NOMO-1 treated with DMSO at 0.1 percent for 48 hours (cell line): Measurements from ENCODE around the gene CBX2.
A peak's percentile ranks its signal among the peaks of the same experiment; 100 is the strongest.

Experiments
- DNase-seq: peaks from one replicate; lab custom pipeline; 2025; ENCODE audit not compliant: unreplicated experiment; lab: John Stamatoyannopoulos, UW

Gene CBX2

GRCh38 chr17:79786930-79787643, 9.1 kb downstream of the CBX2 start:
- no peak for DNase-seq

- DNase-seq, result no peak
Observed at GRCh38 chr17:79788455-79788854, 10.5 kb downstream of the CBX2 start.

DNA sequence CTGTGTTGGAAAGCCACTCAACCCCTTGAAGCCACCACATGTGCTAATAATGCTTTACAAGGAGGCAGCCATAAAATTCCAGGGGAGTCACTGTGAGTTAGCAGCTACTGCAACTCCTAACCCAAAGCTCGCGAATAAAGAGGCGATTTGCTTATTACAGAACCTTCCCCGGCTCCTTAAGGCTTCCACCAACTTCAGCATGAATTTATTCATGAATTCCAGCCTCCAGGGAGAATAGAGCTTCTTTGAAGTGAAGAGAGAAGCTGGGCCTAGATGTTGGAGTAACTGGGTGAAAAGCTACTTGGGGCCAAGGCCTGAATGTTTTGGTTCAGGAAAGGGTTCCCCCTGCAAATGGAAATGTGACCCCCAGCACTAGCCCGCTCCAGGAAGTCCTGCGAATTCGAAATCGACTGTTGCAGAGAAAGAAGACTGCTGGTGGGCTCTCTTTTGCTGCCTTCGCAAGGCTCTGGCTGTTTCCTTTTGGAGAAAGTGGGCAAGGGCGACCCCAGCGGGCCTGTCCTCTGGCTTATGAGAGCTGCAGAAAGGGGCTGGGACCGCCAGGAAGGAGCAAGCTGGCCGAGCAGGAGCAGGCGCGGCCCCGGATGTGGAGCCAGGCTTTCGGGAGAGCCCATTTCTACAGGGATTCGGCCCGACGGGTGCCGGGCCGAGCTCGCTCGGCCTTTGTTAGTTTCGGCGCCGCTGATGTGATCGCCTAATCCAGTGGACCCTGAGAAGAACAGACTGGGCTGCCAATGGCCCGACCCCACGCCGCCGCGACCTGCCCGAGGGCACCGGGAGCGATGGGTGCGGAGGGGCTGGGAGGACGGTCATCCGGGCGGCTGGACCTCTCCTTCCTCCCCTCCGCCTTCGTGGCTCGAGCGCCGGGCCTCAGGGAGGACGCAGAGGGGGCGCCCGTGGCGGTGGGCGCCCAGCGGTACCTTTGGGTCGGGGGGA, 11.3 kb downstream of the CBX2 start:
- DNase-seq, result no peak

DNA sequence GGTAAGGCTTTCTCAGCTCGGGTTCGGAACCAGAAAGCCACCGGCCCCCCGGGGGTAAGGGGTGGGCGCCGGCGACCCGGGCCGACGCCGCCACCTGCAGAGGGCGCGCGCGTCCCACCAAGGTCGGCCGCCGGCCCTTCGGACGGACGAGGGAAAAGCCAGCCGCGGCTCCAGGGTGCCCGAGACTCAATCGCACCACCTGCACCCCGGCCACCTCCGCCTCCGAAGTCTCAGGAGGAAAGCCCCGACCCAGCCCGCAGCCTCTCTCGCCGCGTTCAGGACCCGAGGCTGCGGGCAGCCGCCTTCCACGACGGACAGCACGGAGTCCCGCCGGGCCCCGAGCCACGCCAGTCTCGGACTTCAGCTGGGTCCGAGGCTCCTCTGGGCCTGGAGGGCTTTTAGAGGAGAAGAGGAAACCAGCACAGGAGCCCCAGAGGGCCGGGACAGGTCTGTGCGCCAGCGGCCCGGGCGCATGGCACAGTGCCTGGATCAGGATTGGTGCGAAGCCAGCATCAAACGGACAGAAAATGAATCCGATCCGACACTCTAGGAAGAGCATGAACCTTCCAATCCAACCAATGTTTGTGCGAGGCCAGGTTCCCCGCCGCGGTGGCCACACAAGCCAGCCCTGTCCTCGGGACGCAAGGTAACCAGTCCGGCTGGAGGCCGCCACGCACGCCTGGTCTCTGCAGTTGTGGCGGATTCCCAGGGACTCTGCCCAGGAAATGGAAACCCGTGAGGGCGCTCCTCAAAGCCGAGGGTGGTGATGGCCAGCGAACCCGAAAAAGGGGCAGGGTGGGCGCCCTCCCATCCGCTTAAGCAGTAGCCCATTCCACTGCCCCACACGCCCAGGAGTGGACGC, 12.2 kb downstream of the CBX2 start:
- DNase-seq, result peak; percentile 32

GRCh38 chr17:79790805-79791734, 13.1 kb downstream of the CBX2 start:
- DNase-seq, result no peak

DNA sequence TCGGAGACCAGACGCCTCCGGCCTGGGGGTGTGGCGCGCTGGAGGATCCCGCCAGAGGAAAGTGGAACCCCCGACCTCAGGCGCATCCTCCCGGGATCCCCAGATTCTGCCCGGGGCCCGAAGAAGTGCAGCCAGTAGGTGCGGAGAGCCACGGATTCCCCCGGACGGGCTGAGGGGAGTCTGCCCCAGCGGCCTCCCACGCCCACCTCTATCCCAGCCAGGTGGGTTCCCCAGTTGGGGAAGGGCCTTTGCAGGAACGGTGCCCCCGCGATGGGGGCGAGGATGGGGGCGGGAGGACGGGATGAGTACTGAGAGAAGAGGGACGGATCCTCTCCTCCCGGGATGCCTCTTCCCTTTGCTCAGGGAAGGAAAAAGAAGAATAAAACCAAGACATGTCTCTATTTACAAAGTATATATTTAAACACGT, 13.8 kb downstream of the CBX2 start:
- no peak for DNase-seq

- no peak for DNase-seq
Observed at GRCh38 chr17:79792341-79792871, 14.5 kb downstream of the CBX2 start.

GRCh38 chr17:79792984-79793923, 15.3 kb downstream of the CBX2 start:
- no peak for DNase-seq

- no peak for DNase-seq
Observed at GRCh38 chr17:79793924-79794304, 16.0 kb downstream of the CBX2 start.

GRCh38 chr17:79794659-79795511, 16.9 kb downstream of the CBX2 start:
- DNase-seq, result no peak

DNA sequence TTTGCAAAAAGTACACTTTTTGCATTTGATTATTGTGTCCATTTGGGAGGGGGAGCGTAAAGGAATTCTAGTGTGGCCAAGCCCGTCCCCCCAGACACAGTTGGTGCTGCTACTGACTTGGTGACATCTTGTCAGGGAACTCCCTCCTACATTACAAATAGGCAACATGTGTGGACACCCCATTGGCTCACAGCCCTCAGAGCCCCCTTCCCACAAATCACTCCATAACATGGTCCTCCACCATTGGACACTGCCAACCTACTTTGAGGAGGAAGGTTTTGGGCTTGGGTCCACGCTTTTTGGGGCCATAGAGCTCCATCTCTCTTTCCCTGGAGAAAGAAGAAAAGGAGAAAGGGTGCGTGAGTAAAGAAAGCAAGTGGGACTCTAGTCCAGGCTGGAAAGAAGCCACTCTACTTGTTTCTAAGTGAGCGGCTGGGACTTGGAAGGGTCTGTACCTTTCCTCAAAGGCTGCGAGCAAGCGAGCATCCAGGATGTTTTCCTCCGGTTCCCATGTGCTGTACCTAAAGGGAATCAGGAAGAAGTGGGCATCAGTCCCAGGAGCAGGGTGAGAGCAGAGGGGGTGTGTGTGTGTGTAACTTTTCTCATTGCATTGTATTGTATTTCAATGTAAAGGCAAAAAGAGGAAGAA, 18.0 kb downstream of the CBX2 start:
- peak; percentile 49 for DNase-seq

- no peak for DNase-seq
Observed at GRCh38 chr17:79796444-79796762, 18.5 kb downstream of the CBX2 start.

DNA sequence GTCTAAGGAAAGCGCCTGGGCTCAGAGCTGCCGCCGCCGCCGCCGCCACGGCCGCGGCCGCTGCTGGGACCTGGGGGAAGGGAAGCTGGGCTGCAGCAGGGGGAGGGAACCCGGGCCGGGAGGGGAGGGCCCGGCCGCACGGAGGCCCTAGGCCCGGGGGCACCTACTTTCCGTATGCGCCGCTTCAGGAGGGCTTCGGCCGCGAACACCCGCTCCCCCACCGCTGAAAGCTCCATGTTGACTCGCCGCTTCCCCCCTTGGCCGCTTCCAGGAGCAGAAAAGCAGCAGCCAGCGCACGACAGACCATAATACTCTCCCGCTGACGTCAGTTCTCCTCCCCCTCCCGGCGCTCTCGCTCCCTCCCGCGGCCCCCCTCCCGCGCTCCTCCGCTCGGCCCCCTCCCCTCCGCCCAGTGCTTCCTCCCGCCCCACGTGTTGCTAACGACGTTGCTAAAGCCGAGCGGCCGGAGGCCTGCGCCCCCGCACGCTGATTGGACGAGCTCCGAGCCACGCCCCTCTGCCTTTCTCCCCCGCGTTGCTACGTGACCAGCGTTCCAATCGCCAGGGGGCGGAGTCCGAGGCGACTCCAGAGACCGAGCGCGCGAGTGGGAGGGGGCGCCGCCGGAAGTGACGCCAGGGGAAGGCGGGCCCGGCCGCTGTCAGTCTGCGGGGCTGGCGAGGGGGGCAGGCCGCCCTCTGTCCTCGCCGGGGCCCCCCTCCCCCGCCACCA, 19.0 kb downstream of the CBX2 start, which contains the start of gene CBX8:
Gene CBX8 (minus strand): TSS at position 315 of the 729 bp plus-strand sequence. CDS start 79 bp downstream, at position 236.
- DNase-seq, result peak; percentile 99

DNA sequence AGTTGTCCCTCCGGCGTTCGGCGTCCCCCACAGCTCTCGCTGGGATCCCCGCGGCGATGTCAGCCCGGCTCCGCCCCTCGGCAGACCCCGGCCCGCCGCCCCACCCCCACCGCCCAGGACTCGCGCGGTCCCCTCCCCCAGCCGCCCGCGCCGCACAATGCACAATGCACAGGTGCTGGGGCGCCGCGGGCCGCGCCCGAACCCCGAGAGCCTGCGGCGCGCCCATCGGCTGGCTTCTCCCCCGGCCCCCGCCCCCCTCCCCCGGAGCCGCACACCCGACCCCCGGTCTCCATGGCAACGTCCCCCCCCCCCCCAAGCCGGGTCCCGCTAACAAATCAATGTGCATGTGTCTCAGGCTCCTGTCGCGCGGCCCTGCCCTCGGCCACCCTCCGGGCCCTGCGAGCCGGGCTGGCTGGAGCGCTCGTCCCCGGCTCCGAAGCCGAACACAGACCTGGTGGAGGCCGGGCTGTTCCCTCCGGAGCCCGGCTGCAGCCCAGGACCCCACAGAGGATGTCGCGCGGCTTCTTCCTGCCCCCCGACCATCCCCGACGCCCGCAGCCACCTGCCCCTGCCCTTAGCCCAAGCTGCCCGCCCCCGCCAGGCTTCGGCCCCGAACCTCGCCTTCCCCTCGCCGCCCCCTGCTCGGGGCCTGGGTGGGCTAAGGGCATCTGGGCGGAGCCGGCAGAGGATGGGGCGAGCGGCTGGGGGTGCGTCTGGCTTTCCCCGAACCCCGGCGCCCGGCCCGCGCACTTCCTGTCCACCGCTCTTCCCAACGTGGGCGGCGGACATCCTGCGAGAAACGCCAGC, 19.7 kb downstream of the CBX2 start:
- DNase-seq, result no peak

GRCh38 chr17:79798299-79799173, 20.6 kb downstream of the CBX2 start:
- DNase-seq, result no peak
